HepG2 (cell line): ENCODE results near the gene TLNRD1. TPM values are rescaled to one million over a fixed set of nuclear protein-coding genes. Genes with fewer than 3 reads are reported as not detected.

Source experiments
- BATF2 ChIP-seq: sonication (generic); formaldehyde crosslinking; IDR thresholded peaks from 2 replicates; pipeline ENCODE4 v1.8.0; 2022; ENCODE audit warnings: mild to moderate bottlenecking, missing genetic modification reagents, moderate library complexity
- KMT2B ChIP-seq: IDR thresholded peaks from 2 replicates; pipeline ENCODE4 v1.6.1; 2016; ENCODE audit warnings: missing genetic modification reagents, missing compliant biosample characterization
- NFRKB ChIP-seq: fragments of 450-650 bp; IDR thresholded peaks from 2 replicates; pipeline ENCODE4 v1.6.1; 2017
- POLR2A ChIP-seq, 2 experiments: IDR thresholded peaks; 2 replicates each; pipeline ENCODE4 v1.6.1; 2011; ENCODE audit warnings: low read depth in 2 of 2, low read length in 2 of 2, mild to moderate bottlenecking in 1 of 2, moderate library complexity in 1 of 2; ENCODE audit not compliant: insufficient read depth in 1 of 2
- TCF7L2 ChIP-seq: IDR thresholded peaks from 2 replicates; pipeline ENCODE4 v1.6.1; 2011; ENCODE audit warnings: mild to moderate bottlenecking, low read depth, low read length, moderate library complexity
- XRCC5 ChIP-seq: fragments of 200-400 bp; formaldehyde crosslinking; optimal IDR thresholded peaks from 2 replicates; pipeline ENCODE3; 2017; ENCODE audit warnings: mild to moderate bottlenecking, low read length
- ZNF280B ChIP-seq: sonication (generic); formaldehyde crosslinking; IDR thresholded peaks from 2 replicates; pipeline ENCODE4 v1.5.0; 2020; ENCODE audit warnings: missing genetic modification reagents, mild to moderate bottlenecking, borderline replicate concordance
- ZNF354B ChIP-seq: sonication (generic); formaldehyde crosslinking; IDR thresholded peaks from 2 replicates; pipeline ENCODE4 v1.8.0; 2022; ENCODE audit warnings: mild to moderate bottlenecking, missing genetic modification reagents
- ZNF768 ChIP-seq: sonication (generic); formaldehyde crosslinking; IDR thresholded peaks from 2 replicates; pipeline ENCODE4 v1.4.0; 2020; ENCODE audit warnings: missing genetic modification reagents
- polyA plus RNA-seq, 8 experiments: library from polyadenylated mRNA; depleted of rRNA in 3 of 8; stranded (reverse) in 7 of 8; unstranded in 1 of 8; fragments of >200 nt; fragmentation: Illumina TruSeq in 4 of 8; extraction: Trizol in 4 of 8; gene quantifications; 2 replicates each; pipeline versions ENCODE4 v1.2.1 to v1.2.3, GENCODE V29; 2011 to 2016; ENCODE audit warnings: low read depth in 4 of 8, missing spikeins in 1 of 8, mixed read lengths in 1 of 8; ENCODE audit not compliant: insufficient read depth in 1 of 8
- total RNA-seq, 5 experiments: library from RNA; depleted of rRNA; stranded (reverse); fragments of >200 nt; fragmentation: Illumina TruSeq; extraction: Trizol; gene quantifications; 2 replicates each; pipeline ENCODE4 v1.2.3, GENCODE V29; 2016; ENCODE audit warnings: low read depth in 1 of 5
- TF ChIP-seq, protein P1 (sequence below): sonication (generic); formaldehyde crosslinking; IDR thresholded peaks from 2 replicates; pipeline ENCODE4 v1.4.0; 2020; ENCODE audit warnings: low read depth, missing genetic modification reagents
- TF ChIP-seq, protein P2 (sequence below): sonication (generic); formaldehyde crosslinking; IDR thresholded peaks from 2 replicates; pipeline ENCODE4 v1.4.0; 2020; ENCODE audit warnings: missing genetic modification reagents

Gene TLNRD1
- total and polyA plus RNA-seq, 2 of the 13 experiments (the other 11 are each of a cell fraction or from before 2014, with no cell fraction given): 3.4 to 5.3 TPM

DNA sequence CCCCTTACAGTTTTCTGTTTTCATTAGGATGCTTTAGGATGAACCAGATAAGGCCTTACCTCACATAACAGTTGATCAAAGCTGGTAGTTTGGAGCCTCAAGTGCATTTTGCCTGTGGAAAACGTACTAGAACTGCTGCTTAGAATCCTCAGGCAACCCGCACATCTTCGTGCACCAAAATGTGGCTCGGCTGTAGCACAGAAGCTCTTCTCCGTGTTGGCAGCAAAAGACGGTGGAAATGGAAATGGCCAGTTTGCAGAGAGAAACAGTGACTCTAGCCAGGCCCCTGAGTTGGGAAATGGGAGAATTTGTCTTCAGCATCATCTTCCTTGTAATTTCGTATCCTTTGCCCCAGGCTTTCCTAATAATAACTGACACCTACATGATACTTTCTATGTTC is 20.6 kb downstream of the TLNRD1 start (continued):
- TF ChIP-seq, protein P1, sequence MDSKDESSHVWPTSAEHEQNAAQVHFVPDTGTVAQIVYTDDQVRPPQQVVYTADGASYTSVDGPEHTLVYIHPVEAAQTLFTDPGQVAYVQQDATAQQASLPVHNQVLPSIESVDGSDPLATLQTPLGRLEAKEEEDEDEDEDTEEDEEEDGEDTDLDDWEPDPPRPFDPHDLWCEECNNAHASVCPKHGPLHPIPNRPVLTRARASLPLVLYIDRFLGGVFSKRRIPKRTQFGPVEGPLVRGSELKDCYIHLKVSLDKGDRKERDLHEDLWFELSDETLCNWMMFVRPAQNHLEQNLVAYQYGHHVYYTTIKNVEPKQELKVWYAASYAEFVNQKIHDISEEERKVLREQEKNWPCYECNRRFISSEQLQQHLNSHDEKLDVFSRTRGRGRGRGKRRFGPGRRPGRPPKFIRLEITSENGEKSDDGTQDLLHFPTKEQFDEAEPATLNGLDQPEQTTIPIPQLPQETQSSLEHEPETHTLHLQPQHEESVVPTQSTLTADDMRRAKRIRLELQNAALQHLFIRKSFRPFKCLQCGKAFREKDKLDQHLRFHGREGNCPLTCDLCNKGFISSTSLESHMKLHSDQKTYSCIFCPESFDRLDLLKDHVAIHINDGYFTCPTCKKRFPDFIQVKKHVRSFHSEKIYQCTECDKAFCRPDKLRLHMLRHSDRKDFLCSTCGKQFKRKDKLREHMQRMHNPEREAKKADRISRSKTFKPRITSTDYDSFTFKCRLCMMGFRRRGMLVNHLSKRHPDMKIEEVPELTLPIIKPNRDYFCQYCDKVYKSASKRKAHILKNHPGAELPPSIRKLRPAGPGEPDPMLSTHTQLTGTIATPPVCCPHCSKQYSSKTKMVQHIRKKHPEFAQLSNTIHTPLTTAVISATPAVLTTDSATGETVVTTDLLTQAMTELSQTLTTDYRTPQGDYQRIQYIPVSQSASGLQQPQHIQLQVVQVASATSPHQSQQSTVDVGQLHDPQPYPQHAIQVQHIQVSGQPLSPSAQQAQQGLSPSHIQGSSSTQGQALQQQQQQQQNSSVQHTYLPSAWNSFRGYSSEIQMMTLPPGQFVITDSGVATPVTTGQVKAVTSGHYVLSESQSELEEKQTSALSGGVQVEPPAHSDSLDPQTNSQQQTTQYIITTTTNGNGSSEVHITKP: no peak
- TF ChIP-seq KMT2B (no peak), NFRKB (no peak), POLR2A (IDR thresholded peaks at IDR 0.05; ENCODE audit: insufficient read depth in 1 of 2, low read depth in 2 of 2, low read length in 2 of 2) (no peak), ZNF280B (CRISPR knock-in tag) (no peak), XRCC5 (no peak), TCF7L2 (no peak), ZNF768 (no peak), BATF2 (CRISPR knock-in tag) (no peak), ZNF354B (CRISPR knock-in tag) (no peak)
- TF ChIP-seq, protein P2, sequence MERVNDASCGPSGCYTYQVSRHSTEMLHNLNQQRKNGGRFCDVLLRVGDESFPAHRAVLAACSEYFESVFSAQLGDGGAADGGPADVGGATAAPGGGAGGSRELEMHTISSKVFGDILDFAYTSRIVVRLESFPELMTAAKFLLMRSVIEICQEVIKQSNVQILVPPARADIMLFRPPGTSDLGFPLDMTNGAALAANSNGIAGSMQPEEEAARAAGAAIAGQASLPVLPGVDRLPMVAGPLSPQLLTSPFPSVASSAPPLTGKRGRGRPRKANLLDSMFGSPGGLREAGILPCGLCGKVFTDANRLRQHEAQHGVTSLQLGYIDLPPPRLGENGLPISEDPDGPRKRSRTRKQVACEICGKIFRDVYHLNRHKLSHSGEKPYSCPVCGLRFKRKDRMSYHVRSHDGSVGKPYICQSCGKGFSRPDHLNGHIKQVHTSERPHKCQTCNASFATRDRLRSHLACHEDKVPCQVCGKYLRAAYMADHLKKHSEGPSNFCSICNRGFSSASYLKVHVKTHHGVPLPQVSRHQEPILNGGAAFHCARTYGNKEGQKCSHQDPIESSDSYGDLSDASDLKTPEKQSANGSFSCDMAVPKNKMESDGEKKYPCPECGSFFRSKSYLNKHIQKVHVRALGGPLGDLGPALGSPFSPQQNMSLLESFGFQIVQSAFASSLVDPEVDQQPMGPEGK (CRISPR knock-in tag): no peak
